Keratinocyte (primary cell): ENCODE results near the gene RNF212. TPM values are rescaled to one million over a fixed set of nuclear protein-coding genes. Genes with fewer than 3 reads are reported as not detected.
A peak's percentile ranks its signal among the peaks of the same experiment; 100 is the strongest.

ENCODE experiments used
- DNase-seq: peaks from one replicate; pipeline ENCODE4 v3.0.0-alpha.2; 2011; ENCODE audit warnings: low read depth, missing footprints, low spot score
- FAIRE-seq: peaks from 2 replicates; lab custom pipeline; 2011; peaks lifted over from hg19 to GRCh38; lab: Jason Lieb, UNC
- H2AFZ ChIP-seq: 2 replicates; pipeline ENCODE4 v1.6.0; 2012; ENCODE audit warnings: low read length, control low read depth, inconsistent platforms; ENCODE audit not compliant: control insufficient read depth
- H3K27ac ChIP-seq: 2 replicates; pipeline ENCODE4 v1.5.1; 2011; ENCODE audit warnings: low read length; ENCODE audit not compliant: control insufficient read depth, insufficient read depth
- H3K27me3 ChIP-seq: 3 replicates; pipeline ENCODE4 v1.6.0; 2011; ENCODE audit warnings: low read length; ENCODE audit not compliant: control insufficient read depth, insufficient read depth; ENCODE audit errors: extremely low read depth
- H3K36me3 ChIP-seq, 2 experiments: 2 replicates in 1 of 2; 3 replicates in 1 of 2; pipeline ENCODE4 v1.5.1; 2011; ENCODE audit warnings: low read length in 2 of 2, mild to moderate bottlenecking in 1 of 2; ENCODE audit not compliant: control insufficient read depth in 2 of 2, insufficient read depth in 2 of 2; ENCODE audit errors: extremely low read depth in 1 of 2
- H3K4me1 ChIP-seq: 3 replicates; pipeline ENCODE4 v1.5.1; 2011; ENCODE audit warnings: low read length; ENCODE audit not compliant: control insufficient read depth, insufficient read depth; ENCODE audit errors: extremely low read depth
- H3K4me2 ChIP-seq: 3 replicates; pipeline ENCODE4 v1.6.0; 2011; ENCODE audit warnings: low read depth, low read length; ENCODE audit not compliant: control insufficient read depth, insufficient read depth; ENCODE audit errors: extremely low read depth
- H3K4me3 ChIP-seq, 3 experiments: fragments of 200-600 bp in 1 of 3; sonication (generic) in 1 of 3; 2 replicates in 2 of 3; 3 replicates in 1 of 3; pipeline ENCODE4 v1.5.1; 2011 to 2016; ENCODE audit warnings: low read length in 3 of 3, mild to moderate bottlenecking in 3 of 3, control low read depth in 2 of 3, inconsistent platforms in 1 of 3, low read depth in 1 of 3, mixed read lengths in 1 of 3, mixed run types in 1 of 3, moderate library complexity in 1 of 3; ENCODE audit not compliant: control insufficient read depth in 2 of 3, insufficient read depth in 2 of 3; ENCODE audit errors: extremely low read depth in 1 of 3
- H3K79me2 ChIP-seq: 2 replicates; pipeline ENCODE4 v1.6.0; 2012; ENCODE audit warnings: low read length; ENCODE audit not compliant: control insufficient read depth, insufficient read depth
- H3K9ac ChIP-seq: 3 replicates; pipeline ENCODE4 v1.6.0; 2011; ENCODE audit warnings: low read length; ENCODE audit not compliant: control insufficient read depth, insufficient read depth; ENCODE audit errors: extremely low read depth
- H3K9me1 ChIP-seq: 3 replicates; pipeline ENCODE4 v1.6.0; 2011; ENCODE audit warnings: low read length; ENCODE audit not compliant: control insufficient read depth, insufficient read depth; ENCODE audit errors: extremely low read depth
- H3K9me3 ChIP-seq: 2 replicates; pipeline ENCODE4 v1.5.1; 2012; ENCODE audit warnings: low read depth, low read length; ENCODE audit not compliant: control insufficient read depth
- H4K20me1 ChIP-seq: 3 replicates; pipeline ENCODE4 v1.6.0; 2011; ENCODE audit warnings: low read length; ENCODE audit not compliant: control insufficient read depth, insufficient read depth; ENCODE audit errors: extremely low read depth
- EZH2 ChIP-seq: IDR thresholded peaks from one replicate; pipeline ENCODE4 v1.6.1; 2012; ENCODE audit warnings: inconsistent platforms, mild to moderate bottlenecking, low read length, moderate library complexity
- dilution Hi-C: fragments of 300-500 bp; cut with MboI; formaldehyde crosslinking; loops from one replicate; pipeline ENCODE4 v1.7.0; 2020; ENCODE audit warnings: low sequenced_read_pairs; ENCODE audit not compliant: extremely low pct_ligation_motif_present
- polyA plus RNA-seq, 5 experiments: library from polyadenylated mRNA; depleted of rRNA in 3 of 5; stranded (reverse) in 3 of 5; stranded (forward) in 1 of 5; unstranded in 1 of 5; fragments of >200 nt; gene quantifications; 1 replicate in 1 of 5; 2 replicates in 3 of 5; 3 replicates in 1 of 5; pipeline versions ENCODE4 v1.2.1 to v1.2.3, GENCODE V29; 2011 to 2012; ENCODE audit warnings: missing spikeins in 2 of 5, low read depth in 1 of 5, low replicate concordance in 1 of 5
- TF ChIP-seq, protein P1 (sequence below), 3 experiments: IDR thresholded peaks in 1 of 3; conservative IDR thresholded peaks in 1 of 3; optimal IDR thresholded peaks in 1 of 3; 2 replicates in 2 of 3; 3 replicates in 1 of 3; pipeline versions ENCODE3 to v1.5.1; 2011; ENCODE audit warnings: low read length in 3 of 3, mild to moderate bottlenecking in 3 of 3, moderate library complexity in 2 of 3, control low read depth in 1 of 3, inconsistent platforms in 1 of 3; ENCODE audit not compliant: insufficient read depth in 2 of 3; ENCODE audit errors: extremely low read depth in 1 of 3

The RNF212 gene
- polyA plus RNA-seq, 1 donor (not counting 4 experiments of a cell fraction or from before 2014, with no cell fraction given): 0.16 TPM

DNA sequence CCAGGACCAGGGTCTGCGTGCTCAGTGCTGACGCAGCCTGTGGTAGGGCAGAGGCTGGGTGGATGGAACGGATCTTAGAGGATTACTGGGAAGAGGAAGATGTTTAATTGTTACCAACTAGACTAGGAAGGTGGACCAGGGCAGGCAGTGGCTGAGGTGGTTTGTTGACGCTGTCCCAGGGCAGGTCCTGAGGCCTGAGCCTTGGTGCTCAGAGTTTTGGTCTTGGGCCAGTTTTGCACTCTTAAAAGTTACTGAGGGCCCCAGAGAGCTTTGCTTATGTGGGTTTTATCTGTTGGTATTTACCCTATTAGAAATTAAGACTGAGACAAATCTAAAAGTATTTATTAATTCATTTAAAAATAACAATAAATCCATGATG lies 20.4 kb downstream of the RNF212 start:
- Histone ChIP-seq H3K9ac (no peak overlapping the region), H3K27ac (no peak overlapping the region), H3K27me3 (peaks cover 7% of the 10 kb centered on the region), H4K20me1 (no peaks in the 10 kb centered on the region), H3K4me2 (no peak overlapping the region), H2AFZ (no peak overlapping the region), H3K4me1 (no peaks in the 10 kb centered on the region), H3K9me1 (no peaks in the 10 kb centered on the region), H3K36me3 (no peaks in the 10 kb centered on the region), H3K4me3 (no peak overlapping the region), H3K79me2 (no peaks in the 10 kb centered on the region), H3K9me3 (no peaks in the 10 kb centered on the region)
- TF ChIP-seq, protein P1, sequence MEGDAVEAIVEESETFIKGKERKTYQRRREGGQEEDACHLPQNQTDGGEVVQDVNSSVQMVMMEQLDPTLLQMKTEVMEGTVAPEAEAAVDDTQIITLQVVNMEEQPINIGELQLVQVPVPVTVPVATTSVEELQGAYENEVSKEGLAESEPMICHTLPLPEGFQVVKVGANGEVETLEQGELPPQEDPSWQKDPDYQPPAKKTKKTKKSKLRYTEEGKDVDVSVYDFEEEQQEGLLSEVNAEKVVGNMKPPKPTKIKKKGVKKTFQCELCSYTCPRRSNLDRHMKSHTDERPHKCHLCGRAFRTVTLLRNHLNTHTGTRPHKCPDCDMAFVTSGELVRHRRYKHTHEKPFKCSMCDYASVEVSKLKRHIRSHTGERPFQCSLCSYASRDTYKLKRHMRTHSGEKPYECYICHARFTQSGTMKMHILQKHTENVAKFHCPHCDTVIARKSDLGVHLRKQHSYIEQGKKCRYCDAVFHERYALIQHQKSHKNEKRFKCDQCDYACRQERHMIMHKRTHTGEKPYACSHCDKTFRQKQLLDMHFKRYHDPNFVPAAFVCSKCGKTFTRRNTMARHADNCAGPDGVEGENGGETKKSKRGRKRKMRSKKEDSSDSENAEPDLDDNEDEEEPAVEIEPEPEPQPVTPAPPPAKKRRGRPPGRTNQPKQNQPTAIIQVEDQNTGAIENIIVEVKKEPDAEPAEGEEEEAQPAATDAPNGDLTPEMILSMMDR (optimal IDR thresholded peaks at IDR 0.05 in 1 of 3, IDR thresholded peaks at IDR 0.05 in 1 of 3, conservative IDR thresholded peaks at IDR 0.05 in 1 of 3; ENCODE audit: extremely low read depth in 1 of 3, insufficient read depth in 2 of 3, low read length in 3 of 3): no peak
- FAIRE-seq: no peak
- DNase-seq: no peak
- dilution Hi-C loops: no loop called here

DNA sequence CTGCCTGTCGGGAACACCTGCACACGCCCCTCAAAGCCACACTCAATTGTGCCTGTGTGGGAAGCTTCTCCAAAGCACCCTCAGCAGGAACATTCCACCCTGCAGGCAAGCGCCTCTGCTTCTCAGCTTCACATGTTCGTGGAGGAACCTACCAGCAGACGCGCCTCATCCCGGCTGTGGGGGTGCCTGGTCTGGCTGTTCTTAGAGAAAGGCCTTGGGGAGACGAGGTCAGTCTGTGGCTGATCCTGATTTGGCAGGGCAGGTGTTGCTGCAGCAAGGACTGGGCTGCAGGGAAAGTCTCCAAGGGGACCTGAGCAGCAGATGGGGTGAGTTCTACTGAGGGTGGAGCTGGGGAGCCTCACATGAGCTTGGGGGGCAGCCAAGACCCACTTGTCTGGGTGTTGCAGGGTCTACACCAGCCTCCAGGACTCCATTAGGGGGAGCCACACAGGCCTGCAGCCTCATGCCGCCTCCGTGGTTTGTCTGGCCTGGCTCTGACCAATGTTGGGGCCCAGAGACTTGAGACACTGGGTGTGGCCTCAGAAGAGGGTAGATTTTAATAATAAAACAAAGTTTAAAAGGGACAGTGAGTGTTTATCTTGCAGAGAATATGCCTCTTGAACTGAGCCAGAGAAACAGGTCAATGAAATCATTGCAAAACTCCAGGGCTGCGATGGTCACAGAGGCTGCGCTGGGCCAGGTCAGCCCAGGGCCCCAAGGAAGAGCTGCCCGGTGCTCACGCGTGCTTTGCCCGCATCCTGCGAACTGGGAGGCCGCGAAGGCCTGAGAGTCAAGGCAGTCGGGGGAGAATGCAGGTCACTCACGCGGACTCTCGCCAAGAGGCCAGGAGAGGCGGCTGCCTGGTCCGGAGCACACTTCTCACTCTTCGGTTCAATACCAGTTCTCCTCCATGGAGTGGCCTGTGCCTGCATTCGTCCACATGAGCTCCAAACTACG lies 21.1 kb downstream of the RNF212 start:
- H3K79me2 ChIP-seq: no peaks in the 10 kb centered on the region
- H3K27me3 ChIP-seq: peaks cover 7% of the 10 kb centered on the region
- H3K4me3 ChIP-seq: no peak overlapping the region
- DNase-seq (no peak), FAIRE-seq (no peak)
- TF ChIP-seq, protein P1 (optimal IDR thresholded peaks at IDR 0.05 in 1 of 3, IDR thresholded peaks at IDR 0.05 in 1 of 3, conservative IDR thresholded peaks at IDR 0.05 in 1 of 3; ENCODE audit: extremely low read depth in 1 of 3, insufficient read depth in 2 of 3, low read length in 3 of 3): peak in 1 of 3 experiments; percentile 10
- no peak for TF ChIP-seq EZH2
- H3K9me3 ChIP-seq: no peaks in the 10 kb centered on the region
- no peak overlapping the region for H2AFZ ChIP-seq
- no peaks in the 10 kb centered on the region for H3K36me3 ChIP-seq
- H3K9me1 ChIP-seq: no peaks in the 10 kb centered on the region
- no peaks in the 10 kb centered on the region for H4K20me1 ChIP-seq
- H3K4me2 ChIP-seq: no peak overlapping the region
- dilution Hi-C loops: no loop called here
- H3K9ac ChIP-seq: no peak overlapping the region
- H3K27ac ChIP-seq: no peak overlapping the region
- no peaks in the 10 kb centered on the region for H3K4me1 ChIP-seq
